ENCODE measurements around the gene NUCB2. TPM values are rescaled to one million over a fixed set of nuclear protein-coding genes. Genes with fewer than 3 reads are reported as not detected.

Gene NUCB2
- total and polyA plus RNA-seq, 2 donors from 2014 or later = 73.0 to 93.5 TPM

DNA sequence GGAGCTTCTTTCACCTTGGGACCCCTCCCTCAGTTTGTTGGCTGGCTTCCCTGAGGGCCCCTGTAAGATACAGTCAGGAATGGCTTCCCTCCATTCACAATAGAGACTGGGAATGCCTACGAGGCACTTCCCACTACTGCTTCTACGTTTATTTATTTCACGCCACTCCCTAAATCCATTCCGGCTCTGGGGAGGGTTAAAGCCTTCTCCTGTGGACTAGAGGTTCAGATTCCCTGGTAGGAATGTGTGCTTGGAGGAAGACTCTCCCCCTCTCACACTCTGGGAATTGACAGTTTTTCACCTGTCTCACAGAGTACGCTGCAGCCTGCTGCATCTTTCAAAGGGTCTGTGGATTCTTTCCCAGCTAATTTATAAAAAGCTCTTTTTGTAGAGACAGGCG, 3.3 kb upstream of the NUCB2 start:
- H3K9ac ChIP-seq (ENCODE audit: low read length in 3 of 3) = no peak overlapping the region
- no peak for FAIRE-seq
- H3K4me1 ChIP-seq (ENCODE audit: control insufficient read depth in 2 of 3, insufficient read depth in 2 of 3, low read depth in 1 of 3, low read length in 3 of 3) = peaks cover 0 to 6% (median 0%) of the 10 kb centered on the region in 3 donors
- H3K9me3 ChIP-seq (ENCODE audit: control insufficient read depth in 2 of 3, insufficient read depth in 1 of 3, low read length in 3 of 3) = no peaks in the 10 kb centered on the region
- H3K27ac ChIP-seq (ENCODE audit: low read depth in 2 of 2, low read length in 2 of 2) = no peak overlapping the region
- DNase-seq = peak in 3 of 5 donors; percentile 13 to 70 (median 60)
- no peak overlapping the region for H3K4me3 ChIP-seq (ENCODE audit: low read length in 3 of 3)
- no peaks in the 10 kb centered on the region for H3K27me3 ChIP-seq (ENCODE audit: control insufficient read depth, insufficient read depth, low read length)
- TF ChIP-seq, protein P1, sequence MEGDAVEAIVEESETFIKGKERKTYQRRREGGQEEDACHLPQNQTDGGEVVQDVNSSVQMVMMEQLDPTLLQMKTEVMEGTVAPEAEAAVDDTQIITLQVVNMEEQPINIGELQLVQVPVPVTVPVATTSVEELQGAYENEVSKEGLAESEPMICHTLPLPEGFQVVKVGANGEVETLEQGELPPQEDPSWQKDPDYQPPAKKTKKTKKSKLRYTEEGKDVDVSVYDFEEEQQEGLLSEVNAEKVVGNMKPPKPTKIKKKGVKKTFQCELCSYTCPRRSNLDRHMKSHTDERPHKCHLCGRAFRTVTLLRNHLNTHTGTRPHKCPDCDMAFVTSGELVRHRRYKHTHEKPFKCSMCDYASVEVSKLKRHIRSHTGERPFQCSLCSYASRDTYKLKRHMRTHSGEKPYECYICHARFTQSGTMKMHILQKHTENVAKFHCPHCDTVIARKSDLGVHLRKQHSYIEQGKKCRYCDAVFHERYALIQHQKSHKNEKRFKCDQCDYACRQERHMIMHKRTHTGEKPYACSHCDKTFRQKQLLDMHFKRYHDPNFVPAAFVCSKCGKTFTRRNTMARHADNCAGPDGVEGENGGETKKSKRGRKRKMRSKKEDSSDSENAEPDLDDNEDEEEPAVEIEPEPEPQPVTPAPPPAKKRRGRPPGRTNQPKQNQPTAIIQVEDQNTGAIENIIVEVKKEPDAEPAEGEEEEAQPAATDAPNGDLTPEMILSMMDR (IDR thresholded peaks at IDR 0.05; ENCODE audit: borderline replicate concordance, extremely low read depth, insufficient read depth) = no peak
- no peaks in the 10 kb centered on the region for H3K36me3 ChIP-seq (ENCODE audit: control insufficient read depth in 2 of 3, insufficient read depth in 3 of 3, low read length in 3 of 3)
- intact Hi-C loops (cut with DNase I) = no loop called here

DNA sequence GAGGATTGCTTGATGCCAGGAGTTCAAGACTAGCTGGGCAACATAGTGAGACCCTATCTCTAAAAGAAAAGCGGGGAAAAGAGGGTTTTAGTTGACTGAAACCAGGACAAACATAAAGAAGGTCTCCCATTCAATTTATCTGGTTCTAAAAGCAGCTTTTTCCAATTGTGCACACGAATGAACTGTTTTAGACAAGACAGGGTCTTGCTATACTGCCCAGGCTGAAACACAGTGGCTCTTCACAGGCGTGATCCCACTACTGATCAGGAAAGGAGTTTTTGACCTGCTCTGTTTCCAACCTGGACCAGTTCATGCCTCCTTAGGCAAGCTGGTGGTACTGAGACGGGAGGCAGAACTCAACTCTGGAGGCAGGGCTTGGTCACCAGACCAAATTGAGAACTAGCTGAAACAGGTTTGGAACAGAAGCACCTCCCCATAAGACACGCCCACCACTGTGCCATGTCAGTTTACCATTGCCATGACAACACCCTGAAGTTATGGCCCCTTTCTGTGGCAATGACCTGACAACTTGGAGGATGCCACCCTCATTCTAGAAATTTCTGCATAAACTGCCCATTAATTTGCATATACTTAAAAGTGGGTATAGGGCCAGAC, 2.8 kb upstream of the NUCB2 start:
- FAIRE-seq = no peak
- TF ChIP-seq, protein P1 (IDR thresholded peaks at IDR 0.05; ENCODE audit: borderline replicate concordance, extremely low read depth, insufficient read depth) = no peak
- H3K9me3 ChIP-seq (ENCODE audit: control insufficient read depth in 2 of 3, insufficient read depth in 1 of 3, low read length in 3 of 3) = no peaks in the 10 kb centered on the region
- H3K4me3 ChIP-seq (ENCODE audit: low read length in 3 of 3) = no peak overlapping the region
- H3K27me3 ChIP-seq (ENCODE audit: control insufficient read depth, insufficient read depth, low read length) = no peaks in the 10 kb centered on the region
- no peak overlapping the region for H3K9ac ChIP-seq (ENCODE audit: low read length in 3 of 3)
- peak in 4 of 5 donors; percentile 34 to 50 (median 40) for DNase-seq
- peaks cover 0 to 6% (median 0%) of the 10 kb centered on the region in 3 donors for H3K4me1 ChIP-seq (ENCODE audit: control insufficient read depth in 2 of 3, insufficient read depth in 2 of 3, low read depth in 1 of 3, low read length in 3 of 3)
- H3K36me3 ChIP-seq (ENCODE audit: control insufficient read depth in 2 of 3, insufficient read depth in 3 of 3, low read length in 3 of 3) = no peaks in the 10 kb centered on the region
- no peak overlapping the region for H3K27ac ChIP-seq (ENCODE audit: low read depth in 2 of 2, low read length in 2 of 2)
- intact Hi-C loops (cut with DNase I) = no loop called here

- no peak for FAIRE-seq
- peak overlapping the region; percentile 85 to 87 for H3K27ac ChIP-seq (ENCODE audit: low read depth in 2 of 2, low read length in 2 of 2)
- TF ChIP-seq, protein P1 (IDR thresholded peaks at IDR 0.05; ENCODE audit: borderline replicate concordance, extremely low read depth, insufficient read depth) = no peak
Observed at GRCh38 chr11:17275400-17276235, 921 bp upstream of the NUCB2 start.

More at GRCh38 chr11:17275400-17276235, 921 bp upstream of the NUCB2 start:
- Histone ChIP-seq H3K9ac (ENCODE audit: low read length in 3 of 3) (peak overlapping the region; percentile 48 to 94 (median 90)), H3K36me3 (ENCODE audit: control insufficient read depth in 2 of 3, insufficient read depth in 3 of 3, low read length in 3 of 3) (no peaks in the 10 kb centered on the region), H3K9me3 (ENCODE audit: control insufficient read depth in 2 of 3, insufficient read depth in 1 of 3, low read length in 3 of 3) (no peaks in the 10 kb centered on the region), H3K4me1 (ENCODE audit: control insufficient read depth in 2 of 3, insufficient read depth in 2 of 3, low read depth in 1 of 3, low read length in 3 of 3) (peaks cover 0 to 6% (median 0%) of the 10 kb centered on the region in 3 donors), H3K4me3 (ENCODE audit: low read length in 3 of 3) (peak overlapping the region; percentile 67 to 90 (median 81)), H3K27me3 (ENCODE audit: control insufficient read depth, insufficient read depth, low read length) (no peaks in the 10 kb centered on the region)
- peak in 1 of 5 donors; percentile 37 for DNase-seq
- intact Hi-C loops (cut with DNase I) = no loop called here

Measured in kidney (tissue), 14 donors.